PC-3 (cell line): ENCODE measurements around the gene CD99. TPM values are rescaled to one million over a fixed set of nuclear protein-coding genes. Genes with fewer than 3 reads are reported as not detected.

Experiments used
- ATAC-seq: fragments of 200-7000 bp; cut with Tn5 transposase; 2 replicates; pipeline ENCODE4 v1.9.1; 2020; ENCODE audit warnings: mild to moderate bottlenecking, moderate library complexity
- BruUV-seq: library from RNA; stranded (reverse); fragments of 400-500 nt; replicated peaks from 2 replicates; lab custom pipeline; 2021; lab: Mats Ljungman, UMichigan
- CTCF ChIA-PET: fragments of 300-600 bp; sonication (Branson Sonifier 250); formaldehyde crosslinking; loops from one replicate; lab custom pipeline; 2022; ENCODE audit warnings: antibody characterized with exemption; lab: Charles Lee
- POLR2A ChIA-PET: fragments of 300-600 bp; sonication (Branson Sonifier 250); formaldehyde crosslinking; loops from one replicate; lab custom pipeline; 2022; ENCODE audit warnings: antibody characterized with exemption; ENCODE audit not compliant: unreplicated experiment; lab: Charles Lee
- DNase-seq: peaks from one replicate; pipeline ENCODE4 v3.0.0-alpha.2; 2015
- H2AFZ ChIP-seq: fragments of 300-600 bp; sonication (generic); 2 replicates; pipeline ENCODE4 v1.6.0; 2016; ENCODE audit warnings: antibody characterized with exemption, low read length
- H3F3A ChIP-seq: fragments of 300-600 bp; sonication (generic); one replicate; pipeline ENCODE4 v1.6.0; 2017; ENCODE audit warnings: antibody characterized with exemption, low read length, control low read depth, mild to moderate bottlenecking; ENCODE audit not compliant: unreplicated experiment
- H3K27ac ChIP-seq: fragments of 300-600 bp; sonication (generic); 2 replicates; pipeline ENCODE4 v1.5.1; 2016; ENCODE audit warnings: mild to moderate bottlenecking, low read length
- H3K27me3 ChIP-seq: fragments of 300-600 bp; sonication (generic); 2 replicates; pipeline ENCODE4 v1.6.1; 2016; ENCODE audit warnings: low read length, mixed read lengths
- H3K36me3 ChIP-seq: fragments of 300-600 bp; sonication (generic); 2 replicates; pipeline ENCODE4 v1.6.1; 2016; ENCODE audit warnings: low read depth, mixed run types, low read length, mixed read lengths
- H3K4me1 ChIP-seq: fragments of 300-600 bp; sonication (generic); 2 replicates; pipeline ENCODE4 v1.5.1; 2016; ENCODE audit warnings: low read length; ENCODE audit not compliant: insufficient read depth
- H3K4me2 ChIP-seq: fragments of 300-600 bp; sonication (generic); 2 replicates; pipeline ENCODE4 v1.6.0; 2016; ENCODE audit warnings: low read length
- H3K4me3 ChIP-seq: fragments of 300-600 bp; sonication (generic); 2 replicates; pipeline ENCODE4 v1.5.1; 2016; ENCODE audit warnings: mild to moderate bottlenecking, low read length, mixed read lengths
- H3K79me2 ChIP-seq: fragments of 300-600 bp; sonication (generic); 2 replicates; pipeline ENCODE4 v1.6.1; 2017; ENCODE audit warnings: low read length, mixed read lengths
- H3K9ac ChIP-seq: fragments of 300-600 bp; sonication (generic); 2 replicates; pipeline ENCODE4 v1.6.0; 2016; ENCODE audit warnings: mild to moderate bottlenecking, low read length
- H3K9me2 ChIP-seq: fragments of 300-600 bp; sonication (generic); replicated peaks from 2 replicates; pipeline ENCODE4 v1.6.1; 2016; ENCODE audit warnings: mixed run types, low read length, mixed read lengths
- H3K9me3 ChIP-seq: fragments of 300-600 bp; sonication (generic); 2 replicates; pipeline ENCODE4 v1.6.1; 2016; ENCODE audit warnings: low read length, mixed read lengths
- H4K20me1 ChIP-seq: fragments of 300-600 bp; sonication (generic); 2 replicates; pipeline ENCODE4 v1.6.1; 2016; ENCODE audit warnings: low read length, mixed read lengths
- EZH2 ChIP-seq: fragments of 300-600 bp; sonication (generic); IDR thresholded peaks from one replicate; pipeline ENCODE4 v1.6.1; 2017; ENCODE audit warnings: antibody characterized with exemption, mild to moderate bottlenecking, low read length; ENCODE audit not compliant: unreplicated experiment
- EZH2phosphoT487 ChIP-seq: fragments of 300-600 bp; sonication (generic); IDR thresholded peaks from 2 replicates; pipeline ENCODE4 v1.6.1; 2018; ENCODE audit warnings: mild to moderate bottlenecking, antibody characterized with exemption, low read length, borderline replicate concordance
- intact Hi-C: fragments of 100-400 bp; cut with micrococcal nuclease; formaldehyde crosslinking; loops from 2 replicates; pipeline ENCODE4 v1.9.0; 2023
- total RNA-seq: library from RNA; depleted of rRNA; stranded (reverse); fragments of >200 nt; gene quantifications from 2 replicates; pipeline ENCODE4 v1.2.3, GENCODE V29; 2014
- TF ChIP-seq, protein P1 (sequence below): fragments of 300-600 bp; sonication (generic); conservative IDR thresholded peaks from 2 replicates; pipeline ENCODE4 v1.5.1; 2017; ENCODE audit warnings: antibody characterized with exemption, low read depth, mild to moderate bottlenecking, low read length

CD99 gene
- total RNA-seq, 1 experiment from 2014 or later = 202 TPM

DNA sequence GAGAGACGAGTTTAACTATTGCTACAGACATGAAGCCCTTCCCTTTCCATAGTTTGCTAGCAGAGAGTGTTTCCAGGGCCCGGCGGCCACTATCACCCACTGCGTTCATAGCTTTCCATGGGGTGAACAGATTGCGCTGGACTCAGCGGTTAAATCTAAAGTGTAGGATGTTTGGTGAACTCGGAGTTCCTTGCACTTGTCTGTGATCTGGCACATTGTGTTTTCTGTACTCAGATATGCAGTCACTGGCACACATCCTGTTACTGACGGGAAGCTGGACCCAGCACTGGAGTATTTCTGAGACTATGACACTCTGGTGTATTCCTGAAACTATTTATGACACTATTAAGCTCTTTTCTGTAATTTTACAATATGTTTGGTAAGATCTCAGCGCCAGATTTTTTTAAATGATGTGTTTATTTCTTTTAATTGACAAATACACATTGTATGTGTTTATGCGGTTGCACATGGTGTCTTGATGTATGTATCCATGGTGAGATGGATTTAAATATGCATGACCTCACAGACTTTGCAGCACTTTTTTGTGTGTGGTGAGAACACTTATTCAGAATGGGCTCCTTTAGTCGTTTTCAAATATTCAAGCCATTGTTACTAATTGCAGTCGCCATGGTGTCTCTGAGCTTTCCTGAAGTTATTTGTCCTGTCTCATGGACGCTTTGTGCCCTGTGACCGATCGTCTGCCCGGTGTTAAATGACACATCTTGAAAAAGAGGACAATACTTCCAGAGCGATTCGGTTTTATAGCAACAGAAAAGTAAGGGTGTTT is 14.1 kb downstream of the CD99 start:
- no peaks in the 10 kb centered on the region for H4K20me1 ChIP-seq
- H3K4me2 ChIP-seq = no peak overlapping the region
- H3K4me3 ChIP-seq = no peak overlapping the region
- no peak for ATAC-seq
- no peak overlapping the region for H3K27ac ChIP-seq
- H2AFZ ChIP-seq = no peak overlapping the region
- CTCF ChIA-PET = no interaction called here
- H3K9me3 ChIP-seq = no peaks in the 10 kb centered on the region
- H3K9ac ChIP-seq = no peak overlapping the region
- peaks cover 86% of the 10 kb centered on the region for H3K79me2 ChIP-seq
- DNase-seq = no peak
- POLR2A ChIA-PET = no interaction called here
- intact Hi-C loops = loop anchor here (5.0 kb wide), 1 partner anchor 63 kb away; no protein-coding TSS in a partner anchor
- BruUV-seq = no TSS peak
- H3K9me2 ChIP-seq = no peaks in the 10 kb centered on the region
- peaks cover 2% of the 10 kb centered on the region; the same call in 1 of the 2 replicates for H3K36me3 ChIP-seq
- no peak for TF ChIP-seq EZH2
- TF ChIP-seq, protein P1, sequence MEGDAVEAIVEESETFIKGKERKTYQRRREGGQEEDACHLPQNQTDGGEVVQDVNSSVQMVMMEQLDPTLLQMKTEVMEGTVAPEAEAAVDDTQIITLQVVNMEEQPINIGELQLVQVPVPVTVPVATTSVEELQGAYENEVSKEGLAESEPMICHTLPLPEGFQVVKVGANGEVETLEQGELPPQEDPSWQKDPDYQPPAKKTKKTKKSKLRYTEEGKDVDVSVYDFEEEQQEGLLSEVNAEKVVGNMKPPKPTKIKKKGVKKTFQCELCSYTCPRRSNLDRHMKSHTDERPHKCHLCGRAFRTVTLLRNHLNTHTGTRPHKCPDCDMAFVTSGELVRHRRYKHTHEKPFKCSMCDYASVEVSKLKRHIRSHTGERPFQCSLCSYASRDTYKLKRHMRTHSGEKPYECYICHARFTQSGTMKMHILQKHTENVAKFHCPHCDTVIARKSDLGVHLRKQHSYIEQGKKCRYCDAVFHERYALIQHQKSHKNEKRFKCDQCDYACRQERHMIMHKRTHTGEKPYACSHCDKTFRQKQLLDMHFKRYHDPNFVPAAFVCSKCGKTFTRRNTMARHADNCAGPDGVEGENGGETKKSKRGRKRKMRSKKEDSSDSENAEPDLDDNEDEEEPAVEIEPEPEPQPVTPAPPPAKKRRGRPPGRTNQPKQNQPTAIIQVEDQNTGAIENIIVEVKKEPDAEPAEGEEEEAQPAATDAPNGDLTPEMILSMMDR = no peak
- TF ChIP-seq EZH2phosphoT487 = no peak
- peaks cover 37% of the 10 kb centered on the region for H3K4me1 ChIP-seq
- H3F3A ChIP-seq = no peaks in the 10 kb centered on the region
- no peaks in the 10 kb centered on the region for H3K27me3 ChIP-seq

DNA sequence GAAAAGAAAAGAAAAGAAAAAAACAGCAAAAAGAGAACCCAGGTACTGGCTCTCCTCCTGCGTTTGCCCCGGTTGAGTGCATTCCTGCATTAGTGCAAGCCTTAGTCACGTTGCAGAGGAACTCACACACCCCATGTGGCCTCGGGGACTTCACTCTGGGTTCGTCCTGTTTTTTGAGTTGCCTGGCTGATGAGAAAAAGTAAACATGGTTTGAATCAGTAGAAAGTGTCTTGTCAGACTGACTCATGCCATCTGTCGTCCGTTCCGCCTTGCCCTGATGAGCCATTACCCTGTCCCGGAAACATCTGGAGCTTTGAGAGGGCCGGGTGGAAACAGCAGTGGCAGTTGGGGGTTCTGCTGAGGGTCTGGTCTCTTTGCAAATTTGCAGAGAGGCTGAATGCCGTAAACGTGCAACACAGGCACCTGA is 16.3 kb downstream of the CD99 start:
- TF ChIP-seq EZH2phosphoT487 (no peak), EZH2 (no peak)
- TF ChIP-seq, protein P1 = no peak
- intact Hi-C loops = loop anchor here (1.0 to 5.0 kb wide), 3 partner anchors 11 to 65 kb away; partner anchors contain the start of gene CD99
- no peaks in the 10 kb centered on the region for H3K9me2 ChIP-seq
- peak; percentile 94 for DNase-seq
- H3K27me3 ChIP-seq = no peaks in the 10 kb centered on the region
- no TSS peak for BruUV-seq
- H2AFZ ChIP-seq = no peak overlapping the region
- H3K4me1 ChIP-seq = peaks cover 44% of the 10 kb centered on the region
- no peaks in the 10 kb centered on the region for H4K20me1 ChIP-seq
- peaks cover 76% of the 10 kb centered on the region for H3K79me2 ChIP-seq
- peak; percentile 75 for ATAC-seq
- peak overlapping the region; percentile 46; the same call in 1 of the 2 replicates for H3K4me3 ChIP-seq
- H3K9me3 ChIP-seq = no peaks in the 10 kb centered on the region
- peak overlapping the region; percentile 81 for H3K4me2 ChIP-seq
- POLR2A ChIA-PET = no interaction called here
- CTCF ChIA-PET = no interaction called here
- peak overlapping the region; percentile 98 for H3K27ac ChIP-seq
- H3K9ac ChIP-seq = peak overlapping the region; percentile 74
- H3F3A ChIP-seq = no peaks in the 10 kb centered on the region
- H3K36me3 ChIP-seq = no peaks in the 10 kb centered on the region

DNA sequence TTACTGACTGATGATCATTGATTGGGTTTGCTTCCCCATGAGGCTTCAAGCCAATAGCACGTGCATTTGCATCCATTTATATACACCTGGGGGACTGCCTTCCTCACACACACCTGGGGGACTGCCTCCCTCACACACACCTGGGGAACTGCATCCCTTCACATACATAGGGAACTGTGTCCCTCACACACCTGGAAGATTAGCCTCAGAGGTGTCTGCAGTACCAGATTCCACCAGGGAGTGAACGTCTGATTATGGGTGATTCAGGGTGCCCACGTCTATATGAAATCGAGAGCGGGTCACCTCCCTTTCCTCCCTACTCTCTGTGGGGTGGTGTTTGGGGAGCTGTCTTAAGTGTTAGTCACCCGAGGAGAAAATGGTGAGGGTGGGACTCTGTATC is 16.9 kb downstream of the CD99 start:
- DNase-seq (peak; percentile 13), ATAC-seq (peak; percentile 5; the same call in 1 of the 2 replicates)
- intact Hi-C loops = loop anchor here (5.0 kb wide), 1 partner anchor 66 kb away; no protein-coding TSS in a partner anchor
- CTCF ChIA-PET = no interaction called here
- Histone ChIP-seq H3K27ac (peak overlapping the region; percentile 98), H2AFZ (no peak overlapping the region), H3K9me2 (no peaks in the 10 kb centered on the region), H3K9me3 (no peaks in the 10 kb centered on the region), H3K4me2 (peak overlapping the region; percentile 81), H3K79me2 (peaks cover 76% of the 10 kb centered on the region), H4K20me1 (no peaks in the 10 kb centered on the region), H3K9ac (peak overlapping the region; percentile 67), H3F3A (no peaks in the 10 kb centered on the region), H3K4me1 (peaks cover 44% of the 10 kb centered on the region), H3K36me3 (peaks cover 4% of the 10 kb centered on the region; the same call in 1 of the 2 replicates), H3K4me3 (no peak overlapping the region; the same call in 1 of the 2 replicates), H3K27me3 (no peaks in the 10 kb centered on the region)
- TF ChIP-seq, protein P1 = no peak
- TF ChIP-seq EZH2phosphoT487 (no peak), EZH2 (no peak)
- POLR2A ChIA-PET = no interaction called here
- no TSS peak for BruUV-seq
